CD4-positive, alpha-beta T cell treated with Interferon alpha-2 for 1 hour (primary cell): Measurements from ENCODE around the gene ZCCHC17.
A peak's percentile ranks its signal among the peaks of the same experiment; 100 is the strongest.
"Not testable (repeated sequence)": the region's sequence is repeated elsewhere in the genome, so short reads cannot be mapped to it uniquely, and the experiment has no call there.

Experiments
- DNase-seq, 2 donors: peaks; one replicate each; pipeline ENCODE4 v3.0.0-alpha.2; 2020 to 2022

The ZCCHC17 gene

DNA sequence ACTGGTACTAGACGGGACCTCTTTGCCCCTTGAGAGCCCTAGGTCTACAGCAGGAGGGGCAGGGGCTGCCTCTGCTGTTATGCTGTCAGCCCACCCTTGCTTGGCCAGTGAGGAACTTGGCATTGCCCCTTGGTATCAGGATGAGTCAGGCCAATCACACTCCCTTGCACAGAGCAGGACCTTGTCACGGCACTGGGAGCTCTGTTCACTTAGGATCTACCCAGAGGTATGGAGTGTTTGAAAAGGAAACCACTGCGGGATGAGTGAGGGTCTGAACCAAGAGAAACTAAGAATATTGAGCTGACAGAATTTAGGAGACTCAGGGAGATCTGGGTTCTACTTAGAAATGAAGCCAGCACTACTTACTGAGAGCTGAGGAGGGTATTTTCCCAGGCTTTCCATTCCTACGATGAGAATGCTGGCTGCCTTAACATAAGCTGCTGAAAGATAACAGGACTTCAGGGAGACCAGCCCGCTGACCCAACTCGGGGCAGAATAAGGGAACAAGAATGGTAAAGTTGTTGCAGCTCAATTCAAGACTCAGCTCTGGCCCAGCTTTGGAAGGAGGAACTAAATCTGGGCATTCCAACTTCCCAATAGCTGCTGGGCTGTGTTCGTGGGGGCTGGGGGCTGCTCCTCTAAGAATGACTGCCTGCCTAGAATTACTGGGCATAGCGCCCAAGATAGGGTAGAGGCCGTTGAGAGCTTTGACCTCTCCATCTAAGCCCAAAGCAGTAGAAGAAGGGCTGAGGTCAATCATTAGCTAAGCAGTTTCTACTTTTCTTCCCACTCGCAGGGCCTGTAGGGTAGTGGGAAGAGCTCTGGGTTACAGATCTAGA lies 74.5 kb downstream of the ZCCHC17 start:
- DNase-seq: no peak

DNA sequence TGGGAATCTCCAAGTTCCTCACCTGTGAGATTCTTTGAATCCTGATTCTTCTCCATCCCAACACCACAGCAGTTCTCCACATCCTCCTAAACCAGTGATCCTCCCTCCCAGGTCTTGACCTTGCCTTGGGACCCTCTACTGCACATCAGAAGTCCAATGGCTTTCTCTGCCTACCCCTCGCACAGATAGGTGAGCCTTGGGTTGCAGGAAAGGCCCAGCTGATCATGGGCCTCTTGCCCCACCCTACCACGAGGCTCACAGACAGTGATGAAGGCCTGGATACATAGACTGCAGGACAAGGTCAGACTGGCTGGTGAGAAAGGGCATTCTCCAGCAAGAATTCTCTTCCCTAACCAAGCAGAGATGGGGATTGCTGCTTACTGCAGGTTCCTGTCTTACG lies 75.2 kb downstream of the ZCCHC17 start:
- no peak for DNase-seq

GRCh38 chr1:31372751-31373055 lies 75.9 kb downstream of the ZCCHC17 start:
- DNase-seq: no peak

- DNase-seq: no peak
These were observed 76.4 kb downstream of the ZCCHC17 start, which contains the start of gene FABP3 for GRCh38 chr1:31373056-31373896. TSS of gene FABP3 (minus strand) at chr1:31373076. CDS start at chr1:31373014, 62 bp downstream.

GRCh38 chr1:31373897-31374486 lies 77.2 kb downstream of the ZCCHC17 start:
- DNase-seq: no peak

- DNase-seq: no peak
These were observed 77.8 kb downstream of the ZCCHC17 start for GRCh38 chr1:31374511-31375196.

- no peak for DNase-seq
These were observed 79.7 kb downstream of the ZCCHC17 start for GRCh38 chr1:31376375-31377134.

GRCh38 chr1:31377364-31377863 lies 80.6 kb downstream of the ZCCHC17 start:
- DNase-seq: no peak

DNA sequence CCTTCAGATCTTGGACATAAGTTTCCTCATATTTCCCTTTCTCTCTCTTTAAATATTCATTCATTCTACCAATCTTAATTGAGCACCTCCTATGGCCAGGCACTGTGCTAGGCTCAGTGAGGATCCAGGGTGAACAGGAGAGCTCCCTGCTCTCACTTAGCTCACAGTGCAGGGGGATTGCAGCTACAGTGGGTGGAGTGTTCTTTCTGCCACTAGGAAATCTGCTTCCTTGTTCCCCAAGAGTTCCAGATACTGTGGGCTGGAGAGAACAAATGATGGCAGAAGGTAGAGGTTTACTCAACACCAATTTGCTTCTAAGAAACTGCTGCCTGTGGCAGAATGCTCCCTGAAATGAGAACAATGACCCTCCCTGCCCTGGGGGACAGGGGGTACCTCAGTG lies 81.2 kb downstream of the ZCCHC17 start:
- no peak for DNase-seq

DNA sequence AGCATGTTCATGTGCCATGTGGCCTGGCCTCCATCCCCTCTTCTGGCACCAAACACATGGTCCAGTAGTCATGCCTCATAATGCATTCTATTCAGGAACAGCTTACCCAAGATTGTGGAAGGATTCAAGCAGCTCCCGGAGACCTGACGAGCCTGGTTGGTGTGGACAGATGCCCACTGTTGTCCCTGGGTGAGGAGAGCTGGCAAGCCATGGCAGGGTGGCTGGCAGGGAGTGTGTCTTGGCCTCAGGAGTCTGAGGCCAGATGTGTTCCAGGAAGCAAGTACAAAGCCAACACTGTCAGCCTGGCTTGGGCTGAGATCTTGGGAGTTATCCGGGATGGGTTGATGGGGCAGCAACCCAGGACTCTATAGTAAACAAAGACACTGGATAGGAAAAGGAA lies 83.3 kb downstream of the ZCCHC17 start:
- DNase-seq: no peak

GRCh38 chr1:31381394-31382294 lies 84.8 kb downstream of the ZCCHC17 start:
- DNase-seq: no peak

DNA sequence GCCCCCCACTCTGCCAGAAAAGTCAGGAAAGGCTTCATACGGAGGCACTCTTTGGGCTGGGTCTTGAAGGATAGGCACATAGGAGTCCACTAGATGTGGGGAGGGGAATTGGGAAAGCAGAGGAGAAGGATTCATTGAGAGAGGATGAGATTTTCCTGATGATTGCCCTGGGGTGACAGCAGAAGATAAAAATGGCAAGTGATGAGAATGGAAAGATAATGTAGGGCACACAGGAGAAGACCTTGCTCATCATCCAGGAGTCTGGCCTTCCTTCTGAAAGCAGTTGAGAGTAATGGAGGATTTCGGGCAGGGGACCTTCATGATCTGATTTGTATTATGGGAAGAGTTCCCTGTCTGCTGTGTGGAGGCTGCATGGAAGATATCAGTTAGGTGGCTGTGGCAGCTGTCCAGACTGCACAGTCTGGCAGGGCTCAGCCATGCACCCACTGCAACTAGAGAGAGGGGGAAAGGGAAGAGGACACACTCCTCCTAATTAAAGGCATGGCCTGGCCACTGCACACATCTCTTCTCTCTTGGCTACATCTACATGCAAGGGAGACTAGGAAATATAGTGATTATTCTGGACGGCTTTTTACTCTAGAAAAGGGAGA lies 85.7 kb downstream of the ZCCHC17 start:
- DNase-seq: no peak

DNA sequence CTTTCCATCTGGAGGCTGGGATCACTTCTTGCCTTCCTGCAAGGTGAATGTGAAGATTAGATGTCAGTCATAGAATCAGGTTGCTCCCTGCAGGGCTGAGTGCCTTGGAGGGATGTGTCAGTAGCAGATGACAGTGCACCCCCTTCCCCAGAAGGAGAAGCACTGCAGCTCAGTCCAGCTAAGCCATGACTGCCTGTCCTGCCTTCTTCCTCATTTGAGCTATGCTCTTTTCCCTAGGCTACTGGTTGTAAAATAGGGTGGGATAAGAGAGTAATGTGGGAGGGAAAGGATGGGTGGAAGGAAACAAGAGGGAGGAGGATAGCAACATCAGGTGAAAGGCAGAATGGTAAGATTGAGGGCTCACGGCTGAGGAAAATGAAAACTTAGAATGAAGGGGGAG lies 87.1 kb downstream of the ZCCHC17 start:
- no peak for DNase-seq

DNA sequence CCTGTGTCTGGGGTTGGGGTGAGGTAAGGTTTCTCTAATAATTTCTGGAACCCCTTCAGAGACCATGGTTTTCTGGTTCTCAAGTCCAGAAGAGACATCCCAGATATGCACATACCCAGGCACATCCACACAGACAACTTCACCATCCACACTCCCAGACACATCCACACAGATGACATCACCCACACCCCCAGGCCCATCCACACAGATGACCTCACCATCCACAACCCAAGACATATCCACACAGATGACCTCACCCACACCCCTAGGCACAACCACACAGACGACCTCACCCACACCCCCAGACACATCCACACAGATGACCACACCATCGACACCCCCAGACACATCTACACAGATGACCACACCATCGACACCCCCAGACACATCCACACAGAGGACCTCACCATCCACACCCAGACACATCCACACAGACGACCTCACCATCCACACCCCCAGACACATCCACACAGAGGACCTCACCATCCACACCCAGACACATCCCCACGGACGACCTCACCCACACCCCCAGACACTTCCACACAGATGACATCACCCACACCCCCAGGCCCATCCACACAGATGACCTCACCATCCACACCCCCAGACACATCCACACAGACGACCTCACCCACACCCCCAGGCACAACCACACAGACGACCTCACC lies 89.9 kb downstream of the ZCCHC17 start:
- not testable (repeated sequence) for DNase-seq

GRCh38 chr1:31387612-31388011 lies 90.8 kb downstream of the ZCCHC17 start:
- no peak for DNase-seq

- DNase-seq: no peak
These were observed 92.8 kb downstream of the ZCCHC17 start for GRCh38 chr1:31389616-31390015.

DNA sequence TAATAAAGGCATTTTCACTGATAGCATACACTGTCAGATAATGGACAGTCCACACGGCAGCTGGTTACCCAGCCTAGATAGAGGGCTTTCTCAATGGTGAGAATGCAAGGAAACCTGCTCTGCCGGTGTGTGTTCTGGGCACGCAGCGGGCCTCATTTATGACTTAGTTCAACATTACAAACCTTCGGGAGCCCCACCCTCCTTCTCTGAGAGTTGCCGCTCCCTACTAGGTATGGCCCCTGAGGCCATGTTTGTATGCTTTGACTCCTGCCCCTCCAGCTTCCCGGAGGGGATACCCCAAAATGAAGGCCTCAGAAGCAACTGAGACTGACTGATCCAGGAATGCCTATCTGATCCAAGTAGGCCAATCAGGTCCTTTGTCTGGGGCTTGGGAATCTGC lies 93.2 kb downstream of the ZCCHC17 start:
- DNase-seq: no peak

- no peak for DNase-seq
These were observed 96.6 kb downstream of the ZCCHC17 start for GRCh38 chr1:31393463-31393862.

DNA sequence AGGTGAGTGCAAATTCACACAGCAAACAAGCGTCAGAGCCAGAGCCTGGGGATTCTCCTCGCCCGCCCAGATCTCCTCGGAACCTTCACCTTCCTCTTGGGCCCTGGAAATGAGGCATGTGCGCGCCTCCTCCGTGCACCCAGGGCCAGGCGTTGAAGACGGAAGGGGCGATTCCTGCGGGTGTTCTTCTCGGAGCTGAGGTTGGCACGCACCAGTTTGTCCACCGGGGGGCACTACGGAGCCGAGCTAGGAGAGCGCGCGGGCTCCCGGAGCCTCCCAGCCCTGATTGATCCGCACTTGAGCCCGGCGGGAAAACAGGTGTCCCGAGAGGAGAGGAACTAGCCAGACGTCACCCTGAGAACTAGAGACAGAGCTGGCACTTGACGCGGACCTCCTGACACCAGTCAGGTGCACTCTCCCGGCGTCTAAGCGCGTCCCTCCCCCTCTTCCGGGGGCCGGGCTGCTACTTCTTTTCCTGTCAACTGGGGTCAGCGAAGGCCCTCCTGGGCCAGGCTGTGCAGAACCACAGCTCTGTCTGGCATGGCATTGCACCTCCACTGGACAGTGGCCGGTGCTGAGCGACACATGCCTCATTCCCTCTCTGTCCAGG lies 97.9 kb downstream of the ZCCHC17 start:
- DNase-seq: peak; percentile 67 to 72
